HG03175 (cell line): ENCODE data around the gene DRD4.

Source experiments
- ATAC-seq: cut with Tn5 transposase; IDR thresholded peaks from one replicate; pipeline ENCODE4 v1.9.1; 2021; ENCODE audit warnings: mild to moderate bottlenecking, moderate library complexity; ENCODE audit not compliant: unreplicated experiment

DRD4 gene

GRCh38 chr11:636511-637332 lies at the start of gene DRD4:
Gene DRD4, plus strand, starts transcription at chr11:637269. Its CDS starts 36 bp downstream, at chr11:637305.
- ATAC-seq: no peak

- ATAC-seq: no peak
Observed at GRCh38 chr11:587546-587945, 49.5 kb upstream of the DRD4 start.

- no peak for ATAC-seq
Observed at GRCh38 chr11:587978-588380, 49.1 kb upstream of the DRD4 start.

GRCh38 chr11:589798-590197 lies 47.3 kb upstream of the DRD4 start:
- ATAC-seq: no peak

- ATAC-seq: no peak
Observed at GRCh38 chr11:590997-591396, 46.1 kb upstream of the DRD4 start.

GRCh38 chr11:592501-592900 lies 44.6 kb upstream of the DRD4 start:
- no peak for ATAC-seq

- no peak for ATAC-seq
Observed at GRCh38 chr11:592918-593317, 44.2 kb upstream of the DRD4 start.

- ATAC-seq: no peak
Observed at GRCh38 chr11:593347-593746, 43.7 kb upstream of the DRD4 start.

- ATAC-seq: no peak
Observed at GRCh38 chr11:595400-595799, 41.7 kb upstream of the DRD4 start.

- no peak for ATAC-seq
Observed at GRCh38 chr11:596374-596773, 40.7 kb upstream of the DRD4 start.

GRCh38 chr11:597166-597725 lies 39.8 kb upstream of the DRD4 start:
- no peak for ATAC-seq

GRCh38 chr11:598005-598680 lies 38.9 kb upstream of the DRD4 start:
- ATAC-seq: no peak

GRCh38 chr11:601573-602245 lies 35.4 kb upstream of the DRD4 start:
- ATAC-seq: no peak

GRCh38 chr11:603154-603553 lies 33.9 kb upstream of the DRD4 start:
- ATAC-seq: no peak

- ATAC-seq: no peak
Observed at GRCh38 chr11:605286-606129, 31.6 kb upstream of the DRD4 start.

- no peak for ATAC-seq
Observed at GRCh38 chr11:606245-606644, 30.8 kb upstream of the DRD4 start.

- ATAC-seq: no peak
Observed at GRCh38 chr11:607020-607780, 29.9 kb upstream of the DRD4 start.

GRCh38 chr11:607971-608659 lies 29.0 kb upstream of the DRD4 start:
- ATAC-seq: no peak

- ATAC-seq: no peak
Observed at GRCh38 chr11:608791-609251, 28.2 kb upstream of the DRD4 start.
